Central memory CD8-positive, alpha-beta T cell (primary cell): ENCODE measurements around the gene GATA2.

Experiments used
- ATAC-seq: fragments of 150-1000 bp; cut with Tn5 transposase; replicated peaks from 2 replicates; pipeline ENCODE4 v1.10.0; 2022; ENCODE audit warnings: mild to moderate bottlenecking, moderate FRiP score, moderate number of reproducible peaks; ENCODE audit not compliant: poor library complexity, severe bottlenecking; ENCODE audit errors: extremely low read depth
- DNase-seq, 2 donors: peaks; one replicate each; pipeline ENCODE4 v3.0.0; 2021; ENCODE audit warnings: low spot score in 2 of 2
- H3K27ac Mint-ChIP-seq: one replicate; pipeline ENCODE4 v1.8.0; 2022; ENCODE audit warnings: low read depth, mild to moderate bottlenecking, moderate library complexity, mixed read lengths
- H3K27me3 Mint-ChIP-seq: one replicate; pipeline ENCODE4 v1.8.0; 2022; ENCODE audit warnings: mixed read lengths
- H3K36me3 Mint-ChIP-seq: one replicate; pipeline ENCODE4 v1.8.0; 2022; ENCODE audit warnings: mild to moderate bottlenecking, moderate library complexity, mixed read lengths; ENCODE audit not compliant: insufficient read depth
- H3K4me1 Mint-ChIP-seq: one replicate; pipeline ENCODE4 v1.8.0; 2022; ENCODE audit warnings: mixed read lengths
- H3K4me3 Mint-ChIP-seq: one replicate; pipeline ENCODE4 v1.8.0; 2022; ENCODE audit warnings: mild to moderate bottlenecking, moderate library complexity, mixed read lengths
- H3K9me3 Mint-ChIP-seq: one replicate; pipeline ENCODE4 v1.8.0; 2022; ENCODE audit warnings: mixed read lengths

Gene GATA2

DNA sequence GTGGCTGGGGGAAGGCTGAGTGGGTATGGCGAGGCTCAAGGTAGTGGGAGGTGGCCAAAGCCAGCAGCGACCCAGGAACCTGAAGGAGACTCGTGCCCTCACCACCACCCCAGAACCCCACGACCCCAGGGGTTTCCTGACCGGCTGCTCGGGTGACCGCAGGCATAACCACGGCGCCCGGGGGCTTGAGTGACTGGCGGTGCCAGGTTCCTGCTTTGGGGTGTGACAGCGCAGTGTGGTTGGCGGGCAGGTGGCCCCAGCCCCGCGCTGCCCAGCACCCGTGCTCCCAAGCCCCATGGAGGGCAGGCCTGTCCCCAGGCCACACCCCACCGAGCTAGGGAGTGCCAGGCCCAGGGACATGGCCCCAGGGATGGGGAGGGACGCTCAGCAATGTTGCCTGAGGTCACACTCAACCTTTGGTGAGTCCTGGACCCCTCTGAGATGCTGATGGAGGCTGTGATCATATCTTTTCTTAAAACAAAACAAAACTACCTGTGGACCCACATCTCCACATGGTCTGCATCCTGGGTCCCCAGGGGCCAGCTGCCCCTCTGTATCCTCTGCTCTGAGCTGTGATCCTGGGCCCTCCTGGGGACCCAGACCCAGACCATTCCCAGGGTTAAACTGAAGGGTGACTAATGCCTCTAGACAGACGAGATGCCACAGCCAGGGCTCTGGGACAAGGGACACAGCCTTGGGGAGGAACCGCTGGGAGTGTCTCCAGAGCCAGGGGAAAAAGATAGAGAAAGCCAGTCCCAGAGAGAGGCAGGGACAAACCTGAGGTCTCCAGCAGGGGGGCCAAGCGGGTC lies 39.3 kb downstream of the GATA2 start:
- Mint-ChIP-seq H3K36me3 (peaks cover 5% of the 10 kb centered on the region), H3K4me1 (peaks cover 3% of the 10 kb centered on the region), H3K9me3 (peaks cover 4% of the 10 kb centered on the region), H3K27me3 (peaks cover 70% of the 10 kb centered on the region), H3K27ac (no peak overlapping the region), H3K4me3 (no peak overlapping the region)
- no peak for DNase-seq
- no peak for ATAC-seq

DNA sequence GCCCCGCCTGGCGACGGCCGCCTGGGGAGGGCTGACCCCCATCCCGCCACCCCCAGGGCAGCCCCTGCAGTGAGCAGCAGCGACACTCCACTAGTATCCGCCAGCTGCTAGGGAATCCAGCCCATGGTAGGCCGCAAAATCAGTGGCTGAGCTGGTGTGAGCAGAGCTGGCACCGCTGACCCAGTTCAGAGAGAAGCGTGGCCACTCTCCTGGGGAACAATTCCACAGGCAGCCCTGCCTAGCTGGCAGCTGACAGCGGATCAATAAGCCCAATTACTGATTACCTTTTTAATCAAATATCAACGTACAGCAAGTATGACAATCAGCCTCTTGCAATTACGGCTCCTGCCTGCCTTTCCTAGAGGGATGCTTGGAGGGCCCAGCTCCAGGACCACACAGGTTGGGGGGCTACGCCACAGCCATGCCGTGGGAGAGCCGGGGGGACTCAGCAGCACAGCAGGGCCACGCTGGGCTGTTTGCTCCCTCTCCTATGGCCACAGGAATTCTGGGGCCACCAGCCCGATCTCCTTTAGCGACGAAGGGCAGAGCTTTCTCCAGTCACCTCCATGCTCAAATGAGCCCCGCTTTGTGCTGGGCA lies 40.2 kb downstream of the GATA2 start:
- ATAC-seq: no peak
- no peak overlapping the region for H3K27ac Mint-ChIP-seq
- no peak for DNase-seq
- peaks cover 9% of the 10 kb centered on the region for H3K4me1 Mint-ChIP-seq
- H3K36me3 Mint-ChIP-seq: peaks cover 5% of the 10 kb centered on the region
- H3K27me3 Mint-ChIP-seq: peaks cover 61% of the 10 kb centered on the region
- peaks cover 4% of the 10 kb centered on the region for H3K9me3 Mint-ChIP-seq
- H3K4me3 Mint-ChIP-seq: no peak overlapping the region

DNA sequence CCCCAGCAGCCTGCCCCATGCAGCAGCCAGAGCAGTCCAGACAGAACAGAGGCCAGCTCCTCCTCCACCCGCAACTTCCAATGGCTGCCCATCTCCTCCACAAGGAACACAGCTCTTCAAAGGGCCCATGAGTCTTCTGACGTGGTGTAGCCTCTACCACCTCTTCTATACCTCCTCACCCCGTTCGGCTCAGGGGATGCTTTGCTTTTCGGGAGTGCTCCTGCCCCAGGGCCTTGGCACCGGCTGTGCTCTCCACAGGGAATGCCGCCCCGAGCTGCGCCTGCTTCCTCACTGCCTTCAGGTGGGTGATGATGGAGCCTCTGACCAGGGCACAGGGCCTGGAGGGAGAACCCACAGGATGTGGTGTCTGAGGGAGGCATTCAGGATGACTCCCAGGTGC lies 40.9 kb downstream of the GATA2 start:
- peaks cover 5% of the 10 kb centered on the region for H3K36me3 Mint-ChIP-seq
- H3K27me3 Mint-ChIP-seq: peaks cover 56% of the 10 kb centered on the region
- ATAC-seq (no peak), DNase-seq (no peak)
- H3K27ac Mint-ChIP-seq: no peak overlapping the region
- no peak overlapping the region for H3K4me3 Mint-ChIP-seq
- peaks cover 4% of the 10 kb centered on the region for H3K9me3 Mint-ChIP-seq
- peaks cover 9% of the 10 kb centered on the region for H3K4me1 Mint-ChIP-seq

DNA sequence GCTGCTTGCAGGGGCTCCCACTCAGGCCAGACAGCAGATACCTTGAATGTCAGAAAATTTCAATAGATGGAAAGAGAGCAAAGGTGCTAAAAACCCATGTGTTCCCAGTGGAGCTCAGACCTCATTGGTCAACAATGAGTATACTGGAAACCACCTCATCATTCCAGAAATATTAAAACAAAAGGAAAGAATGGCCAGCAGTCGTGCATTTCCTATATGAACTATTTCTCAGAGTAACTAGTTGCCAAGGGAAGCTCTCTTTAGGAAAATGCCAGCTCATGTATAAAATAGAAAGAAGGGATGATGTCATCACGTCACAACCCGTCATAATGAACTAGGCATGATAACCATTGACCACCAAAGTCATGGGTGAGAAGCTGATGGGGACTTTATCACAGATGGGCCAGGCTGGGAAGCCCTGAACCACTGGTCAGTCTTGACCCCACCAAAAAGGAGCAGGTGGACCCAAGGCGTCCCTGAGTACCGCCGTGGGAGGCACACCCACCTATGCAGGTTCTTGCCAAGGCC lies 43.8 kb downstream of the GATA2 start:
- ATAC-seq (no peak), DNase-seq (no peak)
- peak overlapping the region; percentile 6 for H3K27ac Mint-ChIP-seq
- peaks cover 29% of the 10 kb centered on the region for H3K27me3 Mint-ChIP-seq
- peaks cover 9% of the 10 kb centered on the region for H3K4me1 Mint-ChIP-seq
- H3K4me3 Mint-ChIP-seq: no peak overlapping the region
- peaks cover 2% of the 10 kb centered on the region for H3K36me3 Mint-ChIP-seq
- peaks cover 9% of the 10 kb centered on the region for H3K9me3 Mint-ChIP-seq

DNA sequence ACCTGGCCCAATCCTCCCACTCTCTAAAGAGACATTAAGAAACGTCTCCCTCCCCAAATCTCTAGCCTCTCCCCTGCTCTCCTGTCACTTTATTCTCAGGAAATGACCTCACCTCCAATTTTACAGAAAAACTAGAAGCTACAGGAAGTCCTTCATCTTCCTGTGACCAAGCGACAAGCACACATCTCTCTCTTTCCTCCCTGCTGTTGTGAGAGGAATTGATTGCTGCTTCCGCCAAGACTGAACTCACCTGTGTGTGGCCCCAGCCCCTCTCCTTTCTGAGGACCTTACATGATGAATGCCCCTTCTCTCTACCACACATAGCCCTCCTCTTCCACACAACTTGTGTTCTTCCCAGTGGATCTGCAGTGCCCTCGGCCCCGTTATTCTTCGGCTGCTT lies 44.5 kb downstream of the GATA2 start:
- H3K4me1 Mint-ChIP-seq: peaks cover 9% of the 10 kb centered on the region
- peak; percentile 62 for ATAC-seq
- H3K36me3 Mint-ChIP-seq: peaks cover 5% of the 10 kb centered on the region
- H3K4me3 Mint-ChIP-seq: peak overlapping the region; percentile 5
- H3K27me3 Mint-ChIP-seq: peaks cover 25% of the 10 kb centered on the region
- DNase-seq: no peak
- H3K27ac Mint-ChIP-seq: peak overlapping the region; percentile 6
- peaks cover 9% of the 10 kb centered on the region for H3K9me3 Mint-ChIP-seq

DNA sequence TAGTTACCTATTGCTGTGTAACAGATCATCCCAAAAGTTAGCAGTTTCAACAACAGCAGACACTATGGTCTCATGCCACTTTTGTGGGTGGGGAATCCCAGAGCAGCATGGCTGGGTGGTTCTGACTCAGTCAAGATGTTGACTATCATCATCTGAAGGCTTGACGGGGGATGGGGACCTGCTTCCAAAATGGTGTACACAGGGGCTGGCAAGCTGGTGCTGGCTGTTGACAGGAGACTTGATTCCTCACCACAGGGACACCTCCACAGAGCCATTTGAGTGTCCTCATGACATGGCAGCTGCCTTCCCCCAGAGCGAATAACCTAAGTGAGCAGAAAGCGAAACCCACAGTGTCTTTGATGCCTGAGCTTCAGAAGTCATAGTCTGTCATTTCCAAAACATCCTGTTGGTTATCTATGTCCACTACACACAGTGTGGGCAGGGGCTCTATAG lies 45.4 kb downstream of the GATA2 start:
- Mint-ChIP-seq H3K4me1 (peaks cover 9% of the 10 kb centered on the region), H3K4me3 (no peak overlapping the region), H3K9me3 (peaks cover 9% of the 10 kb centered on the region), H3K36me3 (peaks cover 5% of the 10 kb centered on the region), H3K27me3 (peaks cover 33% of the 10 kb centered on the region), H3K27ac (no peak overlapping the region)
- DNase-seq (no peak), ATAC-seq (peak; percentile 10)

DNA sequence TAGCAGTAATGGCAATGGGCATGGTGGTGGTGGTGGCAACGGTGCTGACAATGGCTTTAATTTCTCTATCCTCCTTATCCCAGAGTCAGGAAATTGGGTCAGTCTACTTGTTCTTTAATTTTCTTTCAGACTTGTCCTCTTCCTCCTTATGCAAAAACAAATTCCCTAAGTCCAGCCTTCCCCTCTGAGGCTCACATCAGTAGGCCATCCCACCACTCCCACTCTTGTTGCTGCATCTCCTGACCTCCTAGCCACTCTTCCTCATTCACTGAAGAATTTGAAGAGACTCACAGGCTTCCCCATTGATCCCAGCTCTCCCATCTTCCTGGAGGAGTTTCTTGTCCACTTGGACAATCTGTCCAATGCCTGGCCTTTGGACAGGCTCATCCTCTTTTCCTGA lies 46.2 kb downstream of the GATA2 start:
- H3K4me3 Mint-ChIP-seq: no peak overlapping the region
- no peak overlapping the region for H3K27ac Mint-ChIP-seq
- no peak for ATAC-seq
- H3K36me3 Mint-ChIP-seq: peaks cover 6% of the 10 kb centered on the region
- no peak for DNase-seq
- H3K9me3 Mint-ChIP-seq: peaks cover 9% of the 10 kb centered on the region
- H3K27me3 Mint-ChIP-seq: peaks cover 29% of the 10 kb centered on the region
- peaks cover 9% of the 10 kb centered on the region for H3K4me1 Mint-ChIP-seq

DNA sequence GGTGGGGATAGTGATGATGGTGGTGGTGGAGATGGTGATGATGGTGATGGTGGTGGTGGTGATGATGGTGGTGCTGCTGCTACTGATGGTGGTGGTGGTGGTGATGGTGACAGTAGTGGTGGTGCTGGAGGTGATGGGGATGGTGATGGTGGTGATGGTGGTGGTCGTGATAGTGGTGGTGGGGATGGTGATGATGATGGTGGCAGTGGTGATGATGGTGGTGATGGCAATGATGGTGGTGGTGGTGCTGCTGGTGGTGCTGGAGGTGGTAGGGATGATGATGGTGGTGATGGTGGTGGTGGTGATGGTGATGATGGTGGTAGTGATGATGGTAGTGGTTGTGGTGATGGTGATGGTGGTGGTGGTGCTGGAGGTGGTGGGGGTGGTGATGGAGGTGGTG lies 47.6 kb downstream of the GATA2 start:
- ATAC-seq: no peak
- Mint-ChIP-seq H3K9me3 (peaks cover 6% of the 10 kb centered on the region), H3K4me1 (peaks cover 9% of the 10 kb centered on the region), H3K27me3 (peaks cover 24% of the 10 kb centered on the region), H3K4me3 (no peak overlapping the region), H3K27ac (no peak overlapping the region), H3K36me3 (peaks cover 6% of the 10 kb centered on the region)
- no peak for DNase-seq

DNA sequence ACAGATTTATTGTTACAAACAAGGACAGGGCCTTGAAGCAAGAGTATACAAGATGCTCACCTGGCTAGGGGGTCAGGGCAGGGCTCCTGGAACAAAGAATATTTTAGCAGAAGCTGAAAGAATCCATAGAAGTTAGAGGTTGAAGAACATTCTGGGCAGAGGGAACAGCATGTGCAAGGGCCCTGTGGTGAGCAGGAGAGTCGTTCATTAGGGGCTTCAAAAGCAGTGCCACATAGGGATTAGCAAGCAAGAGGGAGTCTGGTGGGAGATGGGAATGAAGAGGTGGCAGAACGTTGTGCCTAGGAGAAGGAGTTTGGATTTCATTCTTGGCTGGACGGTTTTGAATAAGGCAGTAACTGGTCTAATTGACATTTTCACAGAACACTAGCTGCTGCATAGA lies 49.2 kb downstream of the GATA2 start:
- Mint-ChIP-seq H3K27me3 (peaks cover 35% of the 10 kb centered on the region), H3K36me3 (peaks cover 6% of the 10 kb centered on the region), H3K4me3 (no peak overlapping the region), H3K4me1 (peaks cover 6% of the 10 kb centered on the region), H3K27ac (no peak overlapping the region), H3K9me3 (peaks cover 4% of the 10 kb centered on the region)
- no peak for DNase-seq
- no peak for ATAC-seq

DNA sequence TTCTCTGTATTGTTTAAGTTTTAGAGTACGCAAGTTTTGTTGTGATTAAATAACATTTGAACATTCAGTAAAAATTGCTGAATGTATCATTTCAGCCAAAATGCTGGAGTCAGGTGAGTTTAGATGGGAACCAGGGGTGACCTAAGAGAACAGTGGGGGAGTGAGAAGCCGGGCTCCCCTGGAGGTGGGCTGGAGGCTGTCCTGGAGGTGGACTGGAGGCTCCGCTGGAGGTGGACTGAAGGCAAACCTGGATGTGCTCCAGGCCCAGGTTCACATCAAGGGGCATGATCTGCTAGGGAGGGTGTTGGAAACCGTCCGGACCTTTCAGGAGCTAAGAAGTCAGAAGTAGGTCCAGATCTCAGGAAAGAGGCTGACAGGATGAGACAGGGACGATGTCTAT lies 50.1 kb downstream of the GATA2 start:
- Mint-ChIP-seq H3K9me3 (peaks cover 4% of the 10 kb centered on the region), H3K4me3 (no peak overlapping the region), H3K36me3 (peaks cover 6% of the 10 kb centered on the region), H3K4me1 (no peaks in the 10 kb centered on the region), H3K27ac (no peak overlapping the region), H3K27me3 (peaks cover 39% of the 10 kb centered on the region)
- DNase-seq (no peak), ATAC-seq (no peak)

DNA sequence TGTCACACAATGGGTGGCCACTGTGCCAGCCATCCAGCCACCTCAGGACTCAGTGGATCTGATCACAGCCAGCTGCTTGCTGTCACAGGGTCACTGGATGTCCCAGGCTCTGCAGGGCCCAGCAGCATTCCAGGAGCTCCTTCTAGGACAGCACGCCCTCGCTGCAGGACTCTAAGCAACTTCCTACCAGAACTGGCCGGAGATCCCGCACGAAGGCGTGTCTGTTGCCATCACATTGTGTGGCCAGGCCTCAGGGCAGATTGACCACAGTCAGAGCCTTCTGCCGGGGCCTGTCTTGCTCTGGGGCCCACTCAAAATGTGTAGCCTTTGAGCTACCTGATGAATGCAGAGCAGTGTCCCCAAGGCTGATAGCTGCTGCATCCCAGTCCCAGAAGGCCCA lies 50.9 kb downstream of the GATA2 start:
- no peak overlapping the region for H3K27ac Mint-ChIP-seq
- H3K27me3 Mint-ChIP-seq: peaks cover 40% of the 10 kb centered on the region
- DNase-seq: no peak
- peaks cover 6% of the 10 kb centered on the region for H3K36me3 Mint-ChIP-seq
- no peak for ATAC-seq
- H3K4me3 Mint-ChIP-seq: no peak overlapping the region
- H3K9me3 Mint-ChIP-seq: peaks cover 4% of the 10 kb centered on the region
- H3K4me1 Mint-ChIP-seq: no peaks in the 10 kb centered on the region

DNA sequence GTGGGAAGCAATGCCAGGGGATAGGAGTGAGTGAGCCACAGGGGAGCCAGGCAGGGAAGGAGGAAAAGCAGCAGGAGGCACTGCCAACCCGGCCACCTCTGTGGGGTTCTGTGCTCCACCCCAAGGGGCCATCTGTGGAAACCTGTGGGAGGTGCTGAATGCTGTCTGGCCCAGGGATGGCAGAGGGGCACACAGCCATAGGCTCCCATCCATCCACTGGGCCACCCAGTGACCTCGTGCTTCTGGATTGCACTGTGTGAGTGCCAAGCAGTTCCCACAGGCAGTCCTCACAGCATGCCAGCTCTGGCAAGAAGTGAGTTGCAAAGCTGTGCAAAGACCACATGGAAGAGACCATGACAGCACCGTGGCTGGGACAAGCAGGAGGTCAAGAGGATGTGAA lies 53.8 kb downstream of the GATA2 start:
- Mint-ChIP-seq H3K9me3 (no peaks in the 10 kb centered on the region), H3K4me1 (no peaks in the 10 kb centered on the region), H3K4me3 (no peak overlapping the region), H3K27me3 (peaks cover 56% of the 10 kb centered on the region), H3K27ac (no peak overlapping the region), H3K36me3 (peaks cover 7% of the 10 kb centered on the region)
- DNase-seq (no peak), ATAC-seq (no peak)

DNA sequence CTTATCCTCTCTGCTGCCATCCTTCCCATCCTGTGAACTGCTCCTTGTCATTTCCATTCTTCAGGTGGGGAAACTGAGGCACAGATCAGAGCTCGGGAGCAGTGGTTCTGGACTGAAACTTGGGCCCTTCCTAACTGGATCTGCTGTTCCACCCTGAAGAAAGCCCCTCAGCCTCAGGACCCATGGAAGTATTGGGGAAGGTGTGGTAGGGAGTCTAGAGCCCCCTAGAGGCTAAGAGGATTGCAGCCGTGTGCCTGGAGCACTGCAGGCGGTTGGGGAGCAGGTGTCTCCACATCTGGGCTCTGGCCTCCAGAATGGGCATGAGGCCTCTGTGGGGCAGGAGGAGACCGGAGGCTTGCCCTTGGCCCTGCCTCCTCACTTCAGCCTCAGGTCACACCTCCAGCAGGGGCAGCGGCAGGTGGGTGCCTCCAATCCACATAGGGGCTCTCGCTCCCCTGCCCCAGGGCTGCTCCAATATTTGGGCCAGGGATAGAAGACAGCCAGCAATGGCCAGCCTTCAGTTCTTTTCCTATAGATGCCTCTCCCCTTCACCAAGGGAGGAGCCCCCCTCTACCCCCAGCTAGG lies 54.4 kb downstream of the GATA2 start:
- H3K9me3 Mint-ChIP-seq: no peaks in the 10 kb centered on the region
- peaks cover 7% of the 10 kb centered on the region for H3K36me3 Mint-ChIP-seq
- no peak overlapping the region for H3K4me3 Mint-ChIP-seq
- H3K4me1 Mint-ChIP-seq: no peaks in the 10 kb centered on the region
- H3K27ac Mint-ChIP-seq: no peak overlapping the region
- ATAC-seq: no peak
- peaks cover 60% of the 10 kb centered on the region for H3K27me3 Mint-ChIP-seq
- no peak for DNase-seq
